Lower lobe of right lung (tissue), 2 donors: ENCODE results near the gene MYO3A. TPM values are rescaled to one million over a fixed set of nuclear protein-coding genes. Genes with fewer than 3 reads are reported as not detected.
"Not testable (repeated sequence)": the region's sequence is repeated elsewhere in the genome, so short reads cannot be mapped to it uniquely, and the experiment has no call there.

Experiments
- ATAC-seq, 2 donors: fragments of 200-7000 bp; cut with Tn5 transposase; one replicate each; pipeline ENCODE4 v1.9.1; 2020 to 2022; ENCODE audit warnings: mild to moderate bottlenecking in 2 of 2, moderate library complexity in 2 of 2
- DNase-seq: peaks from one replicate; pipeline ENCODE4 v3.0.0-alpha.2; 2020
- H3K27ac ChIP-seq: fragments of 200-600 bp; one replicate; pipeline ENCODE4 v1.8.0; 2022
- H3K27me3 ChIP-seq: fragments of 200-600 bp; one replicate; pipeline ENCODE4 v1.8.0; 2022; ENCODE audit warnings: low read depth
- H3K36me3 ChIP-seq: fragments of 200-600 bp; one replicate; pipeline ENCODE4 v1.8.0; 2022; ENCODE audit warnings: mild to moderate bottlenecking
- H3K4me1 ChIP-seq: fragments of 200-600 bp; one replicate; pipeline ENCODE4 v1.8.0; 2022
- H3K4me3 ChIP-seq: fragments of 200-600 bp; one replicate; pipeline ENCODE4 v1.8.0; 2022; ENCODE audit warnings: mild to moderate bottlenecking
- H3K9me3 ChIP-seq: fragments of 200-600 bp; one replicate; pipeline ENCODE4 v1.8.0; 2022
- intact Hi-C: fragments of 100-400 bp; cut with DNase I; formaldehyde crosslinking; loops from one replicate; pipeline ENCODE4 v1.11.0; 2022
- total RNA-seq: library from RNA; stranded (reverse); fragmentation: NEBNext Ultra II Directional; extraction: Animal tissue kit (Norgen Biotek cat#: 25700); gene quantifications from one replicate; pipeline ENCODE4 v1.2.1, GENCODE V29; 2021
- TF ChIP-seq, protein P1 (sequence below): fragments of 200-600 bp; IDR thresholded peaks from one replicate; pipeline ENCODE4 v1.8.0; 2022; ENCODE audit warnings: antibody characterized with exemption, mild to moderate bottlenecking
- donor health status: DM: no; HTN: yes; CAD: no; lungs with severe emphysema.

Gene MYO3A
- total RNA-seq, 1 donor from 2014 or later: 0.44 TPM

DNA sequence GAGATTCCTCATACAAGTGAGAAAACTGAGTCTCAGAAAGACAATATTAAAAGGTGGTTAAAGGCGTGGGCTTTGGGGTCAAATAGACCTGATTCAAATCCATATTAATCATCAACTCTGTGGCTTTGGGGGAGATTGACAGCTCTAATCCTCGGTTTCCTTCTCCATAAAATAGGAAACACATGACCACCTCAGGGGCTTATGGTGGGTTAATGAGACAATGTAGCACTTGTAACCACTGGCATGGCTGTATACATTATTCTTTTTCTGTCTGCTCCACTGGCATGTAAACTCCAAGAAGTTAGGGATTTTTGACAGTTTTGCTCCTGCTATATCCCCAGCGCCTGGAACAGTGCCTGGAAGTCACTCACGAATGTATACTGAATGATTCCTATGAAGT is 161.8 kb downstream of the MYO3A start:
- no peak overlapping the region for H3K27ac ChIP-seq
- DNase-seq (no peak), ATAC-seq (no peak)
- no peaks in the 10 kb centered on the region for H3K9me3 ChIP-seq
- TF ChIP-seq, protein P1, sequence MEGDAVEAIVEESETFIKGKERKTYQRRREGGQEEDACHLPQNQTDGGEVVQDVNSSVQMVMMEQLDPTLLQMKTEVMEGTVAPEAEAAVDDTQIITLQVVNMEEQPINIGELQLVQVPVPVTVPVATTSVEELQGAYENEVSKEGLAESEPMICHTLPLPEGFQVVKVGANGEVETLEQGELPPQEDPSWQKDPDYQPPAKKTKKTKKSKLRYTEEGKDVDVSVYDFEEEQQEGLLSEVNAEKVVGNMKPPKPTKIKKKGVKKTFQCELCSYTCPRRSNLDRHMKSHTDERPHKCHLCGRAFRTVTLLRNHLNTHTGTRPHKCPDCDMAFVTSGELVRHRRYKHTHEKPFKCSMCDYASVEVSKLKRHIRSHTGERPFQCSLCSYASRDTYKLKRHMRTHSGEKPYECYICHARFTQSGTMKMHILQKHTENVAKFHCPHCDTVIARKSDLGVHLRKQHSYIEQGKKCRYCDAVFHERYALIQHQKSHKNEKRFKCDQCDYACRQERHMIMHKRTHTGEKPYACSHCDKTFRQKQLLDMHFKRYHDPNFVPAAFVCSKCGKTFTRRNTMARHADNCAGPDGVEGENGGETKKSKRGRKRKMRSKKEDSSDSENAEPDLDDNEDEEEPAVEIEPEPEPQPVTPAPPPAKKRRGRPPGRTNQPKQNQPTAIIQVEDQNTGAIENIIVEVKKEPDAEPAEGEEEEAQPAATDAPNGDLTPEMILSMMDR: no peak
- no peaks in the 10 kb centered on the region for H3K27me3 ChIP-seq
- no peaks in the 10 kb centered on the region for H3K36me3 ChIP-seq
- H3K4me1 ChIP-seq: no peaks in the 10 kb centered on the region
- H3K4me3 ChIP-seq: no peak overlapping the region
- intact Hi-C loops: no loop called here

DNA sequence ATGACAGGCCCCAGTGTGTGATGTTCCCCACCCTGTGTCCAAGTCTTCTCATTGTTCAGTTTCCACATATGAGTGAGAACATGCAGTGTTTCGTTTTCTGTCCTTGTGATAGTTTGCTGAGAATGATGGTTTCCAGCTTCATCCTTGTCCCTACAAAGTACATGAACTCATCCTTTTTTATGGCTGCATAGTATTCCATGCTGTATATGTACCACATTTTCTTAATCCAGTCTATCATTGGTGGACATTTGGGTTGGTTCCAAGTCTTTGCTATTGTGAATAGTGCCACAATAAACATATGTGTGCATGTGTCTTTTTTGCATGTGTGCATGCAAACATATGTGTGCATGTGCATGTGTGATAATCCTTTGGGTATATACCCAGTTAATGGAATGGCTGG is 163.5 kb downstream of the MYO3A start:
- DNase-seq, H3K9me3 ChIP-seq, H3K36me3 ChIP-seq, ATAC-seq, H3K27me3 ChIP-seq, H3K4me3 ChIP-seq, intact Hi-C loops, H3K27ac ChIP-seq, H3K4me1 ChIP-seq: not testable (repeated sequence)

DNA sequence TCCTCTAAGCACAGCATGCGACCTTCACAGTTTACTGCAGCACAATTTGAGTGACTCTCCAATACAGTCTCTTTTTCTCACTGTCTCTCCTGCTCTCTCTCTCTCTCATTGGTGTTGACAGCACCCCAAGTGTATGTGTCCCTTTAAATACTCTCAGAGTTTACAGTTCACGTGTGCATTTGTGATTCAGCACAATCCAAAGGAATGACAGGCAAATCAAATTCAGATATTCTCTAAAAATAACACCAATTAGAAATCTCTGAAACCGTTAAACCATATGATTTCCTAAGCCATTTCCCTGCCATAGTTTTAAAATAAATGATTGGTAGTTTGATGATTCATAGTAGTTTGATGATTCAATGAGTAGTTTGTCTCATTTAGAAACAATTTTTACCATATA is 178.5 kb downstream of the MYO3A start:
- DNase-seq (no peak), ATAC-seq (no peak)
- TF ChIP-seq, protein P1: no peak
- Histone ChIP-seq H3K27ac (no peak overlapping the region), H3K9me3 (no peaks in the 10 kb centered on the region), H3K4me3 (no peak overlapping the region), H3K4me1 (no peaks in the 10 kb centered on the region), H3K27me3 (no peaks in the 10 kb centered on the region), H3K36me3 (no peaks in the 10 kb centered on the region)
- intact Hi-C loops: no loop called here

DNA sequence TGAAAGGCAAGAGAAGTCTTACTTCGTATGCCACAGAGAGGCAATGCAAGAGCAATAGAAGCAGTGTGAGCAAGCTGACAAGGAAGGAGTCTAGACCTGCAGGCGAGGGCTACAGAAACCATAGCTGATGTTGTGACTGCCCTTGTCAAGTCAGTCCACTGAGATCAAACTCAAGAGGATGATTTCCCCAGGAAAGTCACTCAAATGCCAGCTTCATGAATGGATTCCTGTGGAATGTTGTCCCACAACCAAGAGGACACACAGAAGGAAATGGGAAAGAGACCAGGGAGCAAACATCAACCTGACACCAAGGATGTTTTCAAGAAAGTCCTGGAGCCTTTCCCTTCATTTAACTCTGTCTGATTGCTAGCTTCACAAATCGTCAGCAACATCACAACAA is 204.6 kb downstream of the MYO3A start:
- Histone ChIP-seq H3K9me3 (no peaks in the 10 kb centered on the region), H3K27me3 (no peaks in the 10 kb centered on the region), H3K27ac (no peak overlapping the region), H3K4me3 (no peak overlapping the region), H3K36me3 (no peaks in the 10 kb centered on the region), H3K4me1 (no peaks in the 10 kb centered on the region)
- ATAC-seq: no peak
- TF ChIP-seq, protein P1: no peak
- intact Hi-C loops: no loop called here
- no peak for DNase-seq

DNA sequence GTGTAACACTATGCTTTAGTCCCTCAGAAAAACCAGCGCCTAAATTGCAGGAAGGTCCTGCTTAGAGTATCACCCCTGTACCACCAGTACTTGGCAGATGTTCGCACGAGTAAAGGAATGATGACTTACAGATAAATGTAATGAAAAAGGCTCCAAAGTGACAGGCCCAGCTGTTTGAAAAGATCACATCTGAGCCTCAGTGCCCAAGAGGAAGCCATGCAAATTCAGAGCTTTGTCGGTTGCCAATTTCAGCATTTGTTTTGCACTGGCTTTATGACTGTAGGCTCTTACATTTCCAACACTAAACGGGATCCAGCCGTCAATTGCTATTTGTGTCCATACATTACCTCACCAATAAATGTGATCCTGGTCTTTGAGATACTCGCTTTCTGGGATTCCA is 222.0 kb downstream of the MYO3A start:
- H3K4me1 ChIP-seq: no peaks in the 10 kb centered on the region
- no peaks in the 10 kb centered on the region for H3K9me3 ChIP-seq
- intact Hi-C loops: no loop called here
- H3K4me3 ChIP-seq: no peak overlapping the region
- TF ChIP-seq, protein P1: no peak
- ATAC-seq: no peak
- no peak overlapping the region for H3K27ac ChIP-seq
- H3K27me3 ChIP-seq: no peaks in the 10 kb centered on the region
- H3K36me3 ChIP-seq: no peaks in the 10 kb centered on the region
- DNase-seq: no peak

DNA sequence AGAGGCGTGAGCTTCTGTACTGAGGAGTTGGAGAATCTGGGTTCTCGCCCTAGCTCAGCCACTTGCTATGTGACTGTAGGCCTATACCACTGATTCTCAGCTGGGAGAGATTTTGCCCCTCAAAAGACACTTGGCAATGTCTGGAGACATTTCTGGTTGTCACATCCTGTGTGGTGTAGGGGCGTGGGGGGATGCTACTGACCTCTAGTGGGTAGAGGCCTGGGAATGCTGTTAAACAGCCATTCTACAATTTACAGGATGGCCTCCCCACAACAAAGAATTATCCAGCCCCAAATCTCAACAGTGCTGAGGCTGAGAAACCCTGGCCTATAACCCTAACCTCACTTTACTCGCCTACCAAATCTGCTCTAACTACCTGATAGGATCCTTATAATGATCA is 223.7 kb downstream of the MYO3A start:
- Histone ChIP-seq H3K27ac (no peak overlapping the region), H3K4me1 (no peaks in the 10 kb centered on the region), H3K4me3 (no peak overlapping the region), H3K36me3 (no peaks in the 10 kb centered on the region), H3K9me3 (no peaks in the 10 kb centered on the region), H3K27me3 (no peaks in the 10 kb centered on the region)
- DNase-seq (no peak), ATAC-seq (no peak)
- intact Hi-C loops: no loop called here
- TF ChIP-seq, protein P1: no peak
